Fibroblast of skin of abdomen (primary cell): Measurements from ENCODE around the gene EMC10.
A peak's percentile ranks its signal among the peaks of the same experiment; 100 is the strongest.
"Not testable (repeated sequence)": the region's sequence is repeated elsewhere in the genome, so short reads cannot be mapped to it uniquely, and the experiment has no call there.

ENCODE experiments used
- DNase-seq: peaks from one replicate; pipeline ENCODE4 v3.0.0-alpha.2; 2013

The EMC10 gene

GRCh38 chr19:50516456-50516855, 40.1 kb downstream of the EMC10 start:
- no peak for DNase-seq

GRCh38 chr19:50516964-50517703, 40.8 kb downstream of the EMC10 start:
- no peak for DNase-seq

- no peak for DNase-seq
These were observed 41.4 kb downstream of the EMC10 start for GRCh38 chr19:50517704-50518075.

DNA sequence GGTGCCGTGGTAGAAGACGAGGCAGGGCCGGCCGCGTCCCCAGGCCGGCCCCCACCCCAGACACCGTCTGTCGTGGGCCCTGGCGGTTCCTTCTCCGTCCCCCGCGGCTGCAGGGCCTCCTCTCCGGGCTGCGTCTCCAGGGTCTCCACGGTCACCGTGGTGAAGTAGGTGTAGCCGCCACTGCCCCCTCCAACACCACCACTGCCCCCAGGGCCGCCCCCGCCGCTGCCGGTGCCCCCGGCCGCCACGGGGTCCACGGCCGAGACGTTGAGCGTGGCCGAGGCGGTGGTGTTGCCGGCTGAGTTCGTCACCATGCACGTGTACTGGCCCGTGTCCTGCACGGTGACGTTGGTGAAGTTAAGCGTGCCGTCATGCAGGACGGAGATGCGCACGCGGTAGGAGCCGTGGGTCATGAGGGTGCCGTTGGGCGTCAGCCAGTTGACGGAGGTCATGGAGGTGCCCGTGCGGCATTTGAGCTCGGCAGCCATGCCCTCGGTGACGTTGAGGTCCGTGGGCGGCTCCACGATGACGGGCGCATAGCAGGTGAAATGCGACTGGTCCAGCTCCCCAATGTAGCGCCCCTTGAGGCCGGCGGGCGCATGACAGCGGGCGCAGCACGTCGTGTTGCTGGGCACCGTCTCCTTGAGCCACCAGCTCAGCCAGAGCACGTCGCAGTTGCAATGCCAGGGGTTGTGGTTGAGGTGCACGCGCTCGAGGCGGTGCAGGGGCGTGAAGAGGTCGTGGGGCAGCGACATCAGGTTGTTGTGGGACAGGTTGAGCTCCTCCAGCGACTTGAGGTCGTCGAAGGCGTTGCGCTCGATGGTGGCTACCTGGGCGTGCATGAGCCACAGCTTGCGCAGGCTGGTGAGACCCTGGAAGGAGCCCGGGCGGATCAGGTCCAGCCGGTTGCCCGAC, 42.0 kb downstream of the EMC10 start:
- no peak for DNase-seq

GRCh38 chr19:50519006-50519575, 42.8 kb downstream of the EMC10 start:
- no peak for DNase-seq

DNA sequence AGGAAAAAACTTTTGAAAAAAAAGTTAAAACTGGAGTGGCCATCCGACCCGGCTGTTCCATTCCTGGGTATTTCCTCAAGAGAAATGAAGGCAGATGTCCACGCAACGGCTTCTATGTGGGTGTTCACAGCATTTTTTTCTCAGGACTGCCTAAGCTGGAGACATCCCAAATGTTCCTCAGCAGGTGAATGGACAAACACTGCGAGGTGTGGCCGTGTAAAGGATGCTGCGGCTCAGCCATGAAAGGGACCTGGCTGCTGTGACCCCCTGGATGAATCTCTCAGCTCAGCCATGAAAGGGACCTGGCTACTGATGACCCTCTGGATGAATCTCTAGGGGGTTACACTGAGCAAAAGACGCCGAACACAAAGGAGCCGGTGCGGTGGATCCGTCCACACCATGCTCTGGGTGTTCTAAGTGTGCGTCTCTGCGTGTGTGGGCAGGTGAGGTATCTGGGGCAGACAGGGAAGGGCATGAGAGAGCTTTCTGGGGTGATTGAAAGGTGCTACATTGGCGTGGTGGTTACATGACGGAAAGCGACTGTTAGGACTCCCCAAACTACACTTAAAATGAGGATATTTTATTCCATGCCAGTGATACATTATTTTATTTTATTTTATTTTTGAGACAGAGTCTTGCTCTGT, 44.6 kb downstream of the EMC10 start:
- no peak for DNase-seq

- no peak for DNase-seq
These were observed 46.6 kb downstream of the EMC10 start for GRCh38 chr19:50522881-50523280.

DNA sequence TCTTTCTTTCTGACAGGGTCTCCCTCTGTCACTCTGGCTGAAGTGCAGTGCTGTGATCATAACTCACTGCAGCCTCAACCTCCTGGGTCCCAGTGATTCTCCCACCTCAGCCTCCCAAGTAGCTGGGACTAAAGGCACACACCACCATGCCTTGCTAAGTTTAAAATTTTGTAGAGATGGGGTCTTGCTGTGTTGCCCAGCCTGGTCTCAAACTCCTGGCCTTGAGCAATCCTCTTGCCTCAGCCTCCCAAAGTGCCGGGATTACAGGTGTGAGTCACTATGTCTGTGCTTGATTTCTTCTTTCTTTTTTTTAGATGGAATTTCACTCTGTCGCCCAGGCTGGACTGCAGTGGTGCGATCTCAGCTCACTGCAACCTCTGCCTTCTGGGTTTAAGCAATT, 51.7 kb downstream of the EMC10 start:
- not testable (repeated sequence) for DNase-seq

GRCh38 chr19:50531171-50531612, 54.9 kb downstream of the EMC10 start:
- DNase-seq = no peak

GRCh38 chr19:50532952-50533351, 56.6 kb downstream of the EMC10 start:
- no peak for DNase-seq

- DNase-seq = no peak
These were observed 58.2 kb downstream of the EMC10 start for GRCh38 chr19:50534478-50534877.

DNA sequence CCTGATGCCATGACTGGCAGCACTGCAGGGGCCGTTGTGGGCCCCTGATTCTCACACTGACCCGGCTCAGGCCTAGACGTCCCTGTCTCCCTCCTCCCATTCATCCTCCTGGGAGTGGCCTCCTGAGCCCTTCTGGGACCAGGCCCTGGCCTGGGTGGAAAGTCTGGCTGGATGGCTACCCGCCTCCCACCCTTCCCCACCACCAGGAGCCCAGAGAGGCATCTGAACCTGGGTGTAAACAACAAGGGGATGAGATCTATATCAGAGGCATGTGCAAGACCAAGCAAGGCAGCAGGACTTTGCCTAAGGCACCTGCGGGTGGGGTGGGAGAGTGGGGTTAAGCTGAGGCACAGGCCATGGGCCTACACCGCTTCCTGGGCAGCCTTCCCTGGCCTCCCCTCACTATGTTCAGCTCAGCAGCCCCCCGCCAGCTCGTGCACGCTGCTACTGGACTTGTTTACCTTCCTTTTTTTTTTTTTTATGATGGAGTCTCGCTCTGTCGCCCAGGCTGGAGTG, 59.4 kb downstream of the EMC10 start:
- no peak for DNase-seq

DNA sequence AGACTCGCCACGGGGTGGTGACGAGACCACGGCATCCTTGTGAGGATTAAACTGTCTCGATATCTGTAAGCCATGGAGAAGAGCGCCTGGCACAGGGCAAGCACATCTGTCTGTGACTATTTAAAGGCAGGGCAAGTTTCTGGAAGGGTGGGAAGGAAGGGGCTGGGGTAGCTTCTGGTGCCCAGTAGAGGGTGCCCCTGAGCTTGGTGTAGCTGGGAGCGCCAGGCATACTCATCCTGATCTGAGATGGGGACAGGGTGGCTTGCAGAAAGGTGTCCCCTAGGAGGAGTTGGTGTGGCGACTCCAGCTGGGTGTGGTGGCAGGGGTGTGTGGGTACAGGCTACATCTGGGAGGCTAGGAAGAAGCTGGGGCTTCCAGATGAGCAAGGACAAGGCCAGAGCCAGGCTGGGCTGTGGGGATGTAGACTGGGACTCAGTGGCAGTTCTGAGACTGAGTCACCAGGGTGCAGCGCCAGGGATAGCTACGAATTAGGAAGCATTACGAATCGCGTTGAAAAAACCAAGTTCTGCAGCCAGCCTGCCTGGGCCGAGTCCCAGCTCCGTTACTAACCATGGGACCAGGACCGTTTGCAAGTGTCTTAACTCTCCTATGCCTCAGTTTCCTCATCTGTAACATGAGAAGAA, 60.5 kb downstream of the EMC10 start:
- no peak for DNase-seq

DNA sequence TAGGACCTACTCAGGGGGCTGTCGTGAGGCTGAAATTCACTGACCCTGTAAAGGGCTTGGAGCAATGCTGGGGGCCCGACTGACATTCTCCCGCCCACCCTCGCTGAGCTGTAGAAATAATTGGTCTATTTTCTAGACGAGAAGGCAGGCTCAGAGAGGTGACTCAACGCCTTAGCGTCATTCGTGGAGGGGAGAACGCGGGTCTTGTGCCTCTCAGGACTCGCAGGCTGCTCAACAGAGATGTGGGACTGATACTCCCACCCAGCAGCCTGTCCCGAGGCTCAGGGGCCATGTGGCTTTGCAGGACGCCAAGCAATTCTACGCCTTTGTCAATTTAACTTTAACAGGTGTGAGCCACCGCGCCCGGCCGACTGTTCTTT, 61.0 kb downstream of the EMC10 start:
- no peak for DNase-seq

DNA sequence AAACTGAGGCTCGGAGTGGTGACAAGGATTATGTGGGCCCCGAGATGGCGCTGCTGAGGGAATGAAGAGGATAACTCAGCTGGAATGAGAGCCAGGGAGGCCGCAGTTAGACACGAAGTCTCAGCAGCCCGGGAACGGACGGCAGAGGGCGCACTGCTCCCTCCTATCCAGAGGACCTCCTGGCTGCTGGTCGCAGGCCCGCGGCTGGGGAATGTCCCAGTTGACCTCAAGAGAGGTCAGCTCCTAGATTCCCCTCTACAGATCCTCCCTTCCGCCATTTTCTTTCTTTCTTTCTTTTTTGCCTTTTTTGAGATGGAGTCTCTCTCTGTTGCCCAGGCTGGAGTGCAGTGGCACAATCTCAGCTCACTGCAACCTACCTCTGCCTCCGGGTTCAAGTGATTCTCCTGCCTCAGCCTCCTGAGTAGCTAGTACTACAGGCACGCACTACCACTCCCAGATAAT, 61.5 kb downstream of the EMC10 start:
- peak; percentile 67 for DNase-seq
